Measurements from ENCODE around the gene ANKFN1.

The ANKFN1 gene

GRCh38 chr17:56521414-56522141, 368.3 kb downstream of the ANKFN1 start:
- DNase-seq = no peak

DNA sequence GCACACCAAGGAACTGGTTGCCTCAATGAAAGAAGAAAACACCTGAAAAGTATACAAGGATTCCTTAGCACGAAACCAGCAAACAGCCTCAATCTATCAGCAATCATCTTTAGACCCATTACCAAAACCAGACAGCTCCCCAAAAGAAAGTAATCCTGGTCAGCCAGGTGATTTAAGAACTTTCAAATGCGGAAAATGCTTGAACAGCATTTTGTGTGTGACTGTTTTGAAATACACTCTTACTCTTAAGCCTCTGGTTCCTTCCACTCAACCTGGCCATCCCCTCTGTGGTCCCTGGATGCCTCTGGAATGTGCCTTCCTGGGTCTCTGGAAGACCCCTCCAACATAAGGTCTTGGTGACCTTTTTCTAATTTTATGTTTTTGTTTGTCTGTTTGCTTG, 369.8 kb downstream of the ANKFN1 start:
- DNase-seq = no peak

DNA sequence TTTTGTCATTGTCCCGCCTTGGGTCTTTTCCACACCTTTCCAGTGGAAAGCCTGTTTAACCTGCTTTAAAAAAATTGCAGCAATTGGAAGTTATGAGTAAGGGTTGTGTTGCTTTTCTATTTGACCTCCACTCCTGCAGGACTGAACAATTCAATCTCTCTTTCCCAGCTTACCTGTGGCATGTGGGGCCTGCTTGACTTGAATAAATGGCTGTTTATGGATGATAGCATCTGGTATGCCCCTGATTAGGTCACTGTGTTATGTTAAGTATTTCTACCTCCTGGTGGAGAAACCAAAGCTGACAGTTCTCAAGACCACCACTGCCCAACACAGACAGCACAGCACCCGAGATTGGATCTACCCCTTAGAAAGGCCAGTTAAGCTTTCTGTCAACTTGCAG, 375.4 kb downstream of the ANKFN1 start:
- no peak for DNase-seq

- no peak for DNase-seq
Measured at GRCh38 chr17:56532926-56533325, 379.7 kb downstream of the ANKFN1 start.

GRCh38 chr17:56536766-56537165, 383.5 kb downstream of the ANKFN1 start:
- DNase-seq = no peak

DNA sequence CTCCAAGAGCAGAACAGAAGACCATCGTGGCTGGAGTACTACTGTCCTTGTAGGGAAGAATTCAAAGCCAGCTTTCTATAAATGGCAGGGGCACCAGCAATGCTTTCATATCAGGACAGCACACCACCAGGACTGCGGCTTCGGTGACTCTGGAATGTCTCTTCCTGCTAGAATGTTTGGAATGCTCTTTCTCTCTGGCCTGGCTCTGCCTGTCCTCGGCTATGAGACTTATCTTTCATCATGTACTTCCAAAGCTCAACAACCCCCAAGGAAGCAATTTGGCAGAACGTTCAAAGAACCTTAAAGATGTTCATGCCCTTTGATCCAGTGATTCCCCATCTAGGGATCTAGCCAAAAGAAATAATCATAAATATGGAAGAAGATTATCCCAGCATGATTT, 387.6 kb downstream of the ANKFN1 start:
- DNase-seq = no peak

DNA sequence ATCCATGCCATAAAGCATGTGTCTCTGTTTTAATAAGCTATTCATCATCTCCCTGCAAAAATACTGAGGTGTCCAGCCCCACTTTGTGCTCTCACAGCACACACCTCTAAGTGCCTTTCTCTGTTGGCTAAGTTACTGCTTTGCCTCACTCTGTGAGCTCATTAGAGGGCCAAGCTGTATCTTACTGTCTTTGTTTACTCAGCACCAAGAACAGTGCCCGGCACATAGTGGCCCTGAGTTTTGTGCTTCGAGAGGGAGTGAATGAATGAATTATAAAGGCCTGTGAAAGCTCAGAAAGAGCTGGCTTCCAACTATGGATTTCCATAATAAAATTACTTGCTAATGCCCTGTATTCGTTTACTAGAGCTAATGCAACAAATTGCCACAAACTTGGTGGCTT, 390.0 kb downstream of the ANKFN1 start:
- no peak for DNase-seq

- no peak for DNase-seq
Measured at GRCh38 chr17:56545106-56545505, 391.8 kb downstream of the ANKFN1 start.

GRCh38 chr17:56545930-56546329, 392.7 kb downstream of the ANKFN1 start:
- no peak for DNase-seq

DNA sequence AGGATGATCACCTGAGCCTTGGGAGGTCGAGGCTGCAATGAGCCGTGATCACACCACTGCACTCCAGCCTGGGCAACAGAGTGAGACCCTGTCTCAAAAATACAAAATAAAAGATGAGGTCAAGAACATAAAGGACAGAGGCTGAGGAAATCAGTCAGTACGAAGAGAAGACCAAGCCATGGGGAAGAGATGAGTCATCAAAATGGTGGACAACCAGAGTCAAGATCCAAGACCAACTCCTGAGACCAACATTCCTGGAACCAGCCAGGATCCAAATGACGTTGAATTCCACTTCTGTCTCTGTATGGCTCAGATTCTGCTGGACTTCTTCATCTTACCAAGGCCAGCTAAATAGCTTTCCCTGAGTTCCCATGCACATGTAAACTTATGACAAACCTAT, 395.4 kb downstream of the ANKFN1 start:
- DNase-seq = no peak

DNA sequence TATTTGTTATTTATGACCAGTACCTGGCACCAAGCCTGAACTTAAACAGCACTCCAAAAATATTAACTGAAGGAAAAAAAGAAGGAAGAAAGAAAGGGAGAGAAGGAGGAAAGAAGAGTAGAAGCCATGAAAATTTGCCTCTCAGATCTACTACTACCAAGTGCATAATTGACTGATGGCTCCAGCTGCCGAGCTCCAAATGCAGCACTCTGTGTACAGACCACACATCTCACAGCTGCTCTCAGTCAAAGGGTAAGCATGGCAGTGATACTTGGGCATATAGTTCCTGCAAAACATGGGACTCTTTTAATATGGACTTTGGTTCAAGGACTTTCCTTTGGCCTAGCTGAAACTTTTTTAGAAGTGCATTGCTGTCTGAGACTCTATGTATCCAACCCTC, 396.2 kb downstream of the ANKFN1 start:
- DNase-seq = no peak

DNA sequence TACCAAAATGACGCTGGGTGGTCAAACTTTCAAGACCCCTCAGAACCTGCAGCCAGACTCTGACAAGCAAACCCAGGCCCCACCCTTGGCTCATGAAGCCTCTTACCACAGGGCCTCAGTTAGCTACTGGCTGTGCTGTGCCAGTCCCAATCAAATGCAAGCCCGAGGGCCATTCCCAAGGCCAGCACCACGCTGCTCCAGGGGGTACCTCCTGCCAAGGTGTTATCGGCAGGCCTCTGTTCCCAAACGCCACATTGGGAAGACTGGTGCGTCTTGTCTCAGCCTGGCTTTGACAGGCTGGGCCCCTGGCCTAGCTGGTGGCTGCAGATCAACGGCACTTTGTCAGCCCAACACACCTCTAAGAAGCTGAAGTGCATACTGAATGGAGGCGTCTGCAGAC, 404.4 kb downstream of the ANKFN1 start:
- no peak for DNase-seq

GRCh38 chr17:56558088-56558487, 404.8 kb downstream of the ANKFN1 start:
- no peak for DNase-seq
